A549 (cell line): Measurements from ENCODE around the gene USP25.

ENCODE experiments used
- CHD2 ChIP-seq: fragments of 150-350 bp; IDR thresholded peaks from 2 replicates; pipeline ENCODE4 v1.6.1; 2014; ENCODE audit warnings: low read length; ENCODE audit not compliant: partially characterized antibody
- HDAC2 ChIP-seq: fragments of 200-600 bp; sonication (generic); IDR thresholded peaks from 2 replicates; pipeline ENCODE4 v1.6.1; 2016
- JUN ChIP-seq, 2 experiments: fragments of >200 bp; sonication (Bioruptor Twin); formaldehyde crosslinking; IDR thresholded peaks; 2 replicates in 1 of 2; 3 replicates in 1 of 2; pipeline ENCODE4 v1.6.1; 2016 to 2017
- MAZ ChIP-seq: fragments of 150-350 bp; IDR thresholded peaks from 2 replicates; pipeline ENCODE4 v1.6.1; 2014; ENCODE audit warnings: antibody characterized with exemption, low read depth, low read length, borderline replicate concordance
- SMC3 ChIP-seq: fragments of >200 bp; sonication (Bioruptor Twin); formaldehyde crosslinking; IDR thresholded peaks from 3 replicates; pipeline ENCODE4 v1.6.1; 2018; ENCODE audit warnings: inconsistent platforms
- TF ChIP-seq, protein P1 (sequence below): fragments of >200 bp; sonication (Bioruptor Twin); formaldehyde crosslinking; IDR thresholded peaks from 3 replicates; pipeline ENCODE4 v1.5.1; 2016
- TF ChIP-seq, protein P2 (sequence below): IDR thresholded peaks from 2 replicates; pipeline ENCODE4 v1.6.1; 2012

DNA sequence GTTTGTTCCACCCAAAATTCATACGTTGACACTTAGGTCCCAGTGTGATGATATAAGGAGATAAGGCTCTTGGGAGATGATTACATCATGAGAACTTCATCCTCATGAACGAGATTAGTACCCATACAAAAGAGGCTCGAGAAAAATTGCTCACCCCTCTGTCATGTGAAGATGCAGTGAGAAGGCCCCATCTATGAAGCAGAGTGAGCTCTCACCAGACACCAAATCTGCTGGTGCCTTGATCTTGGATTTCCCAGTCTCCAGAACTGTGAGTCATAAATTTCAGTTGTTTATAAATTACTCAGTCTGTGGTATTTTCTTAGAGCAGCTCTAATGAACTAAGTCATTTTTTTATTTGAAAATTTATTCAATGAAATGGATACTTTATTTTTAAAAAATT, 42.6 kb upstream of the USP25 start:
- TF ChIP-seq, protein P1, sequence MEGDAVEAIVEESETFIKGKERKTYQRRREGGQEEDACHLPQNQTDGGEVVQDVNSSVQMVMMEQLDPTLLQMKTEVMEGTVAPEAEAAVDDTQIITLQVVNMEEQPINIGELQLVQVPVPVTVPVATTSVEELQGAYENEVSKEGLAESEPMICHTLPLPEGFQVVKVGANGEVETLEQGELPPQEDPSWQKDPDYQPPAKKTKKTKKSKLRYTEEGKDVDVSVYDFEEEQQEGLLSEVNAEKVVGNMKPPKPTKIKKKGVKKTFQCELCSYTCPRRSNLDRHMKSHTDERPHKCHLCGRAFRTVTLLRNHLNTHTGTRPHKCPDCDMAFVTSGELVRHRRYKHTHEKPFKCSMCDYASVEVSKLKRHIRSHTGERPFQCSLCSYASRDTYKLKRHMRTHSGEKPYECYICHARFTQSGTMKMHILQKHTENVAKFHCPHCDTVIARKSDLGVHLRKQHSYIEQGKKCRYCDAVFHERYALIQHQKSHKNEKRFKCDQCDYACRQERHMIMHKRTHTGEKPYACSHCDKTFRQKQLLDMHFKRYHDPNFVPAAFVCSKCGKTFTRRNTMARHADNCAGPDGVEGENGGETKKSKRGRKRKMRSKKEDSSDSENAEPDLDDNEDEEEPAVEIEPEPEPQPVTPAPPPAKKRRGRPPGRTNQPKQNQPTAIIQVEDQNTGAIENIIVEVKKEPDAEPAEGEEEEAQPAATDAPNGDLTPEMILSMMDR = no peak
- TF ChIP-seq SMC3 = no peak
- TF ChIP-seq CHD2 = no peak
- TF ChIP-seq, protein P2, sequence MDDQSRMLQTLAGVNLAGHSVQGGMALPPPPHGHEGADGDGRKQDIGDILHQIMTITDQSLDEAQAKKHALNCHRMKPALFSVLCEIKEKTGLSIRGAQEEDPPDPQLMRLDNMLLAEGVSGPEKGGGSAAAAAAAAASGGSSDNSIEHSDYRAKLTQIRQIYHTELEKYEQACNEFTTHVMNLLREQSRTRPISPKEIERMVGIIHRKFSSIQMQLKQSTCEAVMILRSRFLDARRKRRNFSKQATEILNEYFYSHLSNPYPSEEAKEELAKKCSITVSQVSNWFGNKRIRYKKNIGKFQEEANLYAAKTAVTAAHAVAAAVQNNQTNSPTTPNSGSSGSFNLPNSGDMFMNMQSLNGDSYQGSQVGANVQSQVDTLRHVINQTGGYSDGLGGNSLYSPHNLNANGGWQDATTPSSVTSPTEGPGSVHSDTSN = no peak
- TF ChIP-seq MAZ = no peak
- no peak for TF ChIP-seq HDAC2
- TF ChIP-seq JUN (IDR thresholded peaks at IDR 0.05) = no peak
